Keratinocyte (primary cell): Measurements from ENCODE around the gene ZNF280A. TPM values are rescaled to one million over a fixed set of nuclear protein-coding genes. Genes with fewer than 3 reads are reported as not detected.
"Not testable (repeated sequence)": the region's sequence is repeated elsewhere in the genome, so short reads cannot be mapped to it uniquely, and the experiment has no call there.

Experiments used
- DNase-seq: peaks from one replicate; pipeline ENCODE4 v3.0.0-alpha.2; 2011; ENCODE audit warnings: low read depth, missing footprints, low spot score
- FAIRE-seq: peaks from 2 replicates; lab custom pipeline; 2011; peaks lifted over from hg19 to GRCh38; lab: Jason Lieb, UNC
- H2AFZ ChIP-seq: 2 replicates; pipeline ENCODE4 v1.6.0; 2012; ENCODE audit warnings: low read length, control low read depth, inconsistent platforms; ENCODE audit not compliant: control insufficient read depth
- H3K27ac ChIP-seq: 2 replicates; pipeline ENCODE4 v1.5.1; 2011; ENCODE audit warnings: low read length; ENCODE audit not compliant: control insufficient read depth, insufficient read depth
- H3K27me3 ChIP-seq: 3 replicates; pipeline ENCODE4 v1.6.0; 2011; ENCODE audit warnings: low read length; ENCODE audit not compliant: control insufficient read depth, insufficient read depth; ENCODE audit errors: extremely low read depth
- H3K36me3 ChIP-seq, 2 experiments: 2 replicates in 1 of 2; 3 replicates in 1 of 2; pipeline ENCODE4 v1.5.1; 2011; ENCODE audit warnings: low read length in 2 of 2, mild to moderate bottlenecking in 1 of 2; ENCODE audit not compliant: control insufficient read depth in 2 of 2, insufficient read depth in 2 of 2; ENCODE audit errors: extremely low read depth in 1 of 2
- H3K4me1 ChIP-seq: 3 replicates; pipeline ENCODE4 v1.5.1; 2011; ENCODE audit warnings: low read length; ENCODE audit not compliant: control insufficient read depth, insufficient read depth; ENCODE audit errors: extremely low read depth
- H3K4me2 ChIP-seq: 3 replicates; pipeline ENCODE4 v1.6.0; 2011; ENCODE audit warnings: low read depth, low read length; ENCODE audit not compliant: control insufficient read depth, insufficient read depth; ENCODE audit errors: extremely low read depth
- H3K4me3 ChIP-seq, 3 experiments: fragments of 200-600 bp in 1 of 3; sonication (generic) in 1 of 3; 2 replicates in 2 of 3; 3 replicates in 1 of 3; pipeline ENCODE4 v1.5.1; 2011 to 2016; ENCODE audit warnings: low read length in 3 of 3, mild to moderate bottlenecking in 3 of 3, control low read depth in 2 of 3, inconsistent platforms in 1 of 3, low read depth in 1 of 3, mixed read lengths in 1 of 3, mixed run types in 1 of 3, moderate library complexity in 1 of 3; ENCODE audit not compliant: control insufficient read depth in 2 of 3, insufficient read depth in 2 of 3; ENCODE audit errors: extremely low read depth in 1 of 3
- H3K79me2 ChIP-seq: 2 replicates; pipeline ENCODE4 v1.6.0; 2012; ENCODE audit warnings: low read length; ENCODE audit not compliant: control insufficient read depth, insufficient read depth
- H3K9ac ChIP-seq: 3 replicates; pipeline ENCODE4 v1.6.0; 2011; ENCODE audit warnings: low read length; ENCODE audit not compliant: control insufficient read depth, insufficient read depth; ENCODE audit errors: extremely low read depth
- H3K9me1 ChIP-seq: 3 replicates; pipeline ENCODE4 v1.6.0; 2011; ENCODE audit warnings: low read length; ENCODE audit not compliant: control insufficient read depth, insufficient read depth; ENCODE audit errors: extremely low read depth
- H3K9me3 ChIP-seq: 2 replicates; pipeline ENCODE4 v1.5.1; 2012; ENCODE audit warnings: low read depth, low read length; ENCODE audit not compliant: control insufficient read depth
- H4K20me1 ChIP-seq: 3 replicates; pipeline ENCODE4 v1.6.0; 2011; ENCODE audit warnings: low read length; ENCODE audit not compliant: control insufficient read depth, insufficient read depth; ENCODE audit errors: extremely low read depth
- EZH2 ChIP-seq: IDR thresholded peaks from one replicate; pipeline ENCODE4 v1.6.1; 2012; ENCODE audit warnings: inconsistent platforms, mild to moderate bottlenecking, low read length, moderate library complexity
- dilution Hi-C: fragments of 300-500 bp; cut with MboI; formaldehyde crosslinking; loops from one replicate; pipeline ENCODE4 v1.7.0; 2020; ENCODE audit warnings: low sequenced_read_pairs; ENCODE audit not compliant: extremely low pct_ligation_motif_present
- polyA plus RNA-seq, 5 experiments: library from polyadenylated mRNA; depleted of rRNA in 3 of 5; stranded (reverse) in 3 of 5; stranded (forward) in 1 of 5; unstranded in 1 of 5; fragments of >200 nt; gene quantifications; 1 replicate in 1 of 5; 2 replicates in 3 of 5; 3 replicates in 1 of 5; pipeline versions ENCODE4 v1.2.1 to v1.2.3, GENCODE V29; 2011 to 2012; ENCODE audit warnings: missing spikeins in 2 of 5, low read depth in 1 of 5, low replicate concordance in 1 of 5
- TF ChIP-seq, protein P1 (sequence below), 3 experiments: IDR thresholded peaks in 1 of 3; conservative IDR thresholded peaks in 1 of 3; optimal IDR thresholded peaks in 1 of 3; 2 replicates in 2 of 3; 3 replicates in 1 of 3; pipeline versions ENCODE3 to v1.5.1; 2011; ENCODE audit warnings: low read length in 3 of 3, mild to moderate bottlenecking in 3 of 3, moderate library complexity in 2 of 3, control low read depth in 1 of 3, inconsistent platforms in 1 of 3; ENCODE audit not compliant: insufficient read depth in 2 of 3; ENCODE audit errors: extremely low read depth in 1 of 3

Gene ZNF280A
- polyA plus RNA-seq, 1 donor (not counting 4 experiments of a cell fraction or from before 2014, with no cell fraction given), result not detected

DNA sequence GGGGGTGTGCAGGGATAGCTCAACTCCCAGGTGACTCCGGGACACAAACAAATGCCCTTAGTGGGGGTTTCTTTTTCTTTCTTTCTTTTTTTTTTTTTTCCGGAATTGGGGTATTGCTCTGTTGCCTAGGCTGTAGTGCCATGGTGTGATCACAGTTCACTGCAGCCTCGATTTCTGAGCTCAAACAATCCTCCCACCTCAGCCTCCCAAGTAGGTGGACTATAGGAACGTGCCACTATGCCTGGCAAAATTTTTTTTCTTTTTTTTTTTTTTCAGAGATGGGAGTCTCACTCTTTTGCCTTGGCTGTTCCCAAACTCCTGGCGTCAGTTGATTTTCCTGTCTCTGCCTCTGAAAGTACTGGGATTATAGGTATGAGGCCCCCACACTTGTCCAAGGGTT is 13.8 kb upstream of the ZNF280A start:
- Histone ChIP-seq H3K27me3 (no peaks in the 10 kb centered on the region), H3K9ac (no peak overlapping the region), H3K27ac (no peak overlapping the region), H3K4me3 (no peak overlapping the region), H3K79me2 (no peaks in the 10 kb centered on the region), H4K20me1 (no peaks in the 10 kb centered on the region), H2AFZ (no peak overlapping the region), H3K9me3 (no peaks in the 10 kb centered on the region), H3K4me2 (no peak overlapping the region), H3K4me1 (no peaks in the 10 kb centered on the region), H3K36me3 (no peaks in the 10 kb centered on the region), H3K9me1 (no peaks in the 10 kb centered on the region)
- TF ChIP-seq EZH2, result no peak
- TF ChIP-seq, protein P1, sequence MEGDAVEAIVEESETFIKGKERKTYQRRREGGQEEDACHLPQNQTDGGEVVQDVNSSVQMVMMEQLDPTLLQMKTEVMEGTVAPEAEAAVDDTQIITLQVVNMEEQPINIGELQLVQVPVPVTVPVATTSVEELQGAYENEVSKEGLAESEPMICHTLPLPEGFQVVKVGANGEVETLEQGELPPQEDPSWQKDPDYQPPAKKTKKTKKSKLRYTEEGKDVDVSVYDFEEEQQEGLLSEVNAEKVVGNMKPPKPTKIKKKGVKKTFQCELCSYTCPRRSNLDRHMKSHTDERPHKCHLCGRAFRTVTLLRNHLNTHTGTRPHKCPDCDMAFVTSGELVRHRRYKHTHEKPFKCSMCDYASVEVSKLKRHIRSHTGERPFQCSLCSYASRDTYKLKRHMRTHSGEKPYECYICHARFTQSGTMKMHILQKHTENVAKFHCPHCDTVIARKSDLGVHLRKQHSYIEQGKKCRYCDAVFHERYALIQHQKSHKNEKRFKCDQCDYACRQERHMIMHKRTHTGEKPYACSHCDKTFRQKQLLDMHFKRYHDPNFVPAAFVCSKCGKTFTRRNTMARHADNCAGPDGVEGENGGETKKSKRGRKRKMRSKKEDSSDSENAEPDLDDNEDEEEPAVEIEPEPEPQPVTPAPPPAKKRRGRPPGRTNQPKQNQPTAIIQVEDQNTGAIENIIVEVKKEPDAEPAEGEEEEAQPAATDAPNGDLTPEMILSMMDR (optimal IDR thresholded peaks at IDR 0.05 in 1 of 3, IDR thresholded peaks at IDR 0.05 in 1 of 3, conservative IDR thresholded peaks at IDR 0.05 in 1 of 3; ENCODE audit: extremely low read depth in 1 of 3, insufficient read depth in 2 of 3, low read length in 3 of 3), result no peak
- no peak for FAIRE-seq
- DNase-seq, result no peak
- dilution Hi-C loops, result no loop called here

DNA sequence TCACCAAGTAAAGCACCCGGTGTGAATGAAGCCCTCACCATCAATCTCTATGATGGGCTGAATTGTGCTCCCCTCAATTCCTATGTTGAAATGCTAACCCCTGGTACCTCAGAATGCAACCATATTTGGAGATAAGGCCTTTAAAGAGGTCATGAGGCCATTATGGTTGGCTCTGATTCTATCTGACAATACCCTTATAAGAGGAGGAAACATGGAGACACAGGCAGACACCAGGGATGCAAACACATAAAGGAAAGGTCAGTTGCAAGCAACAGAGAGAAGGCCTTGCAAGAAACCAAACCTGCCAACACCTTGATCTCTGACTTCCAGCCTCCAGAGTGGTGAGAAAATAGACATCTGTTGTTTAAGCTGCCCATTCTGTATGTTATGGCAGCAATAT is 13.3 kb upstream of the ZNF280A start:
- Histone ChIP-seq H3K9me3 (no peaks in the 10 kb centered on the region), H3K36me3 (no peaks in the 10 kb centered on the region), H3K27me3 (no peaks in the 10 kb centered on the region), H3K4me1 (no peaks in the 10 kb centered on the region), H4K20me1 (no peaks in the 10 kb centered on the region), H3K79me2 (no peaks in the 10 kb centered on the region), H3K4me3 (no peak overlapping the region), H3K4me2 (no peak overlapping the region), H3K9me1 (no peaks in the 10 kb centered on the region), H3K9ac (no peak overlapping the region), H3K27ac (no peak overlapping the region), H2AFZ (no peak overlapping the region)
- FAIRE-seq (no peak), DNase-seq (no peak)
- TF ChIP-seq, protein P1 (optimal IDR thresholded peaks at IDR 0.05 in 1 of 3, IDR thresholded peaks at IDR 0.05 in 1 of 3, conservative IDR thresholded peaks at IDR 0.05 in 1 of 3; ENCODE audit: extremely low read depth in 1 of 3, insufficient read depth in 2 of 3, low read length in 3 of 3), result no peak
- TF ChIP-seq EZH2, result no peak
- dilution Hi-C loops, result no loop called here

DNA sequence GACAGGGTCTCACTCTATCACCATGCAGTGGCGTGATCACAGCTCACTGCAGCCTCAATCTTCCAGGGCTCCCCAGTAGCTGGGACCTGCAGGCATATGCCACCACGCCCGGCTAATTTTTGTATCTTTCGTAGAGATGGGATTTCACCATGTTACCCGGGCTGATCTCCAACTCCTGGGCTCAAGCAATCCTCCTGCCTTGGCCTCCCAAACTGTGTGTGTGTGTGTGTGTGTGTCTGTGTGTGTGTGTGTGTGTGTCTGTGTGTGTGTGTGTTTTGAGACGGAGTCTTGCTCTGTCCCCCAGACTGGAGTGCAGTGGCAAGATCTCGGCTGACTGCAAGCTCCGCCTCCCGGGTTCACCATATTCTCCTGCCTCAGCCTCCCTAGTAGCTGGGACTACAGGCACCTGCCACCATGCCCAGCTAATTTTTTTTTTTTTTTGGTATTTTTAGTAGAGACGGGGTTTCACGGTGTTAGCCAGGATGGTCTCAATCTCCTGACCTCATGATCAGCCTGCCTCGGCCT is 12.5 kb upstream of the ZNF280A start:
- H3K79me2 ChIP-seq, FAIRE-seq, H3K36me3 ChIP-seq, dilution Hi-C loops, H3K9me1 ChIP-seq, DNase-seq, H3K4me3 ChIP-seq, H2AFZ ChIP-seq, H3K9ac ChIP-seq, H3K4me1 ChIP-seq, H3K9me3 ChIP-seq, H4K20me1 ChIP-seq, H3K27me3 ChIP-seq, H3K4me2 ChIP-seq, H3K27ac ChIP-seq: not testable (repeated sequence)
